AG09319 (cell line): ENCODE results near the gene STAT5B.

ENCODE experiments used
- DNase-seq: peaks from one replicate; pipeline ENCODE4 v3.0.0-alpha.2; 2010; ENCODE audit warnings: low read depth; ENCODE audit errors: extremely low read depth
- TF ChIP-seq, protein P1 (sequence below): IDR thresholded peaks from 2 replicates; pipeline ENCODE4 v1.5.1; 2011; ENCODE audit warnings: low read depth, mild to moderate bottlenecking, inconsistent platforms, low read length, moderate library complexity

Gene STAT5B

DNA sequence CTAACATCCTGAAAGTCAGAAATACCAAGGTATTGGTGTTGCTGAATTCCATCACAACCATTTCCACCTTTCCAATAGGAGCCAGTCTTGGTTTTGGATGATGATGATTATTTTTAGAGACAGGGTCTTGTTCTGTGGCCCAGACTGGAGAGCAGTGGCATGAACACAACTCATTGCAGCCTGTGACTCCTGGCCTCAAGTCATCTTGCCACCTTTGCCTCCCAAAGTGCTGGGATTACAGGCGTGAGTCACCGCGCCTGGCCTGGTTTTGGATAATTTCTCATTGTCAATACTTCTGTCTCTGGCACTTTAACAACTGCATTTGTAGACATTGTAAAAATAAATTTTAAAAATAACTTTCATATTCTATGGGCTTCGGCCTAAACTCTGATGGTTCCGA lies 22.6 kb downstream of the STAT5B start:
- TF ChIP-seq, protein P1, sequence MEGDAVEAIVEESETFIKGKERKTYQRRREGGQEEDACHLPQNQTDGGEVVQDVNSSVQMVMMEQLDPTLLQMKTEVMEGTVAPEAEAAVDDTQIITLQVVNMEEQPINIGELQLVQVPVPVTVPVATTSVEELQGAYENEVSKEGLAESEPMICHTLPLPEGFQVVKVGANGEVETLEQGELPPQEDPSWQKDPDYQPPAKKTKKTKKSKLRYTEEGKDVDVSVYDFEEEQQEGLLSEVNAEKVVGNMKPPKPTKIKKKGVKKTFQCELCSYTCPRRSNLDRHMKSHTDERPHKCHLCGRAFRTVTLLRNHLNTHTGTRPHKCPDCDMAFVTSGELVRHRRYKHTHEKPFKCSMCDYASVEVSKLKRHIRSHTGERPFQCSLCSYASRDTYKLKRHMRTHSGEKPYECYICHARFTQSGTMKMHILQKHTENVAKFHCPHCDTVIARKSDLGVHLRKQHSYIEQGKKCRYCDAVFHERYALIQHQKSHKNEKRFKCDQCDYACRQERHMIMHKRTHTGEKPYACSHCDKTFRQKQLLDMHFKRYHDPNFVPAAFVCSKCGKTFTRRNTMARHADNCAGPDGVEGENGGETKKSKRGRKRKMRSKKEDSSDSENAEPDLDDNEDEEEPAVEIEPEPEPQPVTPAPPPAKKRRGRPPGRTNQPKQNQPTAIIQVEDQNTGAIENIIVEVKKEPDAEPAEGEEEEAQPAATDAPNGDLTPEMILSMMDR: no peak

DNA sequence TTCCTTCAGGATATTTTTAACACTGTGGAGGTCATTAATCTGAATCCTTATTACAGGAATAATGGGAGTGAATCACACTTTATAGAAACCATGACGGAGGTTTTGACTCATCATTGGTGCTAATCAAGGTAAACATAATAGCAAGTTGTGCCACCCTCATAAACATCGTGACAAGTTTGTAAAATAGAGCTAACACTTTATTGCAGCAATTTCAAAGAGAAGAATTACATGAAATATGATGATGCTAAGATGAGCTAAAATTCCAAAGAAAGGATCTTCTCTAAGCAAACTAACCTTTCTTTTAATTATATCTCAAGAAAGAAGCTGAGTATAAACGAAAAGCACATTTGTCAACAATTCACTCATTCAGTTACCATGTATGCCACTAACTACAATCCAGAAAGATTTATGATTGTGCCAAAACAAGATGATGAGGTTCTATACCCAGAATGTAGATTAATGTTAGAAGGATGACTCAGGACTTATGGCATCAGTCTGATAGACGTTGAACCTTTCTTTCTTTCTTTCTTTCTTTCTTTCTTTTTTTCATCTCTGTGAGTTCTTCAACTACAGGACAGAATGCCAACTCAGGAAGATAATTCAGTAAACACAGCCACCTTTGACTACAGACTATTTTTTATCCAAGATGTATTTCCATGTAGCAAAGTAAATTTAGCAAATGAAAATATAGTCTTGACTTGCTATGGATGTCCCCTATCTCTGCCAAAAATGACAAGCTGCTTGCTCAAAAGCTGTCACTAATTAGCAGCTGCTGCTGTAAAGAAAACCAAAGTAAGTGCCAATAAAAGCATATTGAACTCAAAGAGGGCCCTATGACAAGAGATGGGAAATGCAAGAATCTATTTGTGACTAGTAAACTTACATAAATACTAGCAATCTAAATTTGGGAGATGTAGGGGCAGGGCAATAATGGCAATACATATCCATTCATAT lies 23.3 kb downstream of the STAT5B start:
- TF ChIP-seq, protein P1: no peak
- DNase-seq: no peak

More for the DNA sequence above, 22.6 kb downstream of the STAT5B start:
- no peak for DNase-seq

DNA sequence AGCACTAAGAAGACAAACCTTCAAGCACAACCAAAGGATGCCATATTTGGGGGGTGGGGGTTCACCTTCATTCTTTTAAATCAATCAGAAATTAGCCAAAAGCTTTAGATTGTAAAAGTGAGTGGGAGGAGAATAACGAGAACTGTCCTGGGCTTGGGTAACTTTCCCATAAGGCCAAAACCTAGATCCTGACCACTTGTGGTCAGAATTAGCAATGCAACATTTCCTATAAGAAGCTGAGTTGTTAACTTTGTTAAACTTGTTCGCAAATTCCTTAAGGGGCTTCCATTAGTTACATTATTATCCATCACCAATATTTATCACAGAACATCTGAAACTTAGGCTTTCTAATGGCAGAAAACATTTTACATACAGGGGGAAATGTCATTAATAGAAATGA lies 25.1 kb downstream of the STAT5B start:
- TF ChIP-seq, protein P1: peak; percentile 12; the same call in 1 of the 2 replicates
- DNase-seq: no peak

DNA sequence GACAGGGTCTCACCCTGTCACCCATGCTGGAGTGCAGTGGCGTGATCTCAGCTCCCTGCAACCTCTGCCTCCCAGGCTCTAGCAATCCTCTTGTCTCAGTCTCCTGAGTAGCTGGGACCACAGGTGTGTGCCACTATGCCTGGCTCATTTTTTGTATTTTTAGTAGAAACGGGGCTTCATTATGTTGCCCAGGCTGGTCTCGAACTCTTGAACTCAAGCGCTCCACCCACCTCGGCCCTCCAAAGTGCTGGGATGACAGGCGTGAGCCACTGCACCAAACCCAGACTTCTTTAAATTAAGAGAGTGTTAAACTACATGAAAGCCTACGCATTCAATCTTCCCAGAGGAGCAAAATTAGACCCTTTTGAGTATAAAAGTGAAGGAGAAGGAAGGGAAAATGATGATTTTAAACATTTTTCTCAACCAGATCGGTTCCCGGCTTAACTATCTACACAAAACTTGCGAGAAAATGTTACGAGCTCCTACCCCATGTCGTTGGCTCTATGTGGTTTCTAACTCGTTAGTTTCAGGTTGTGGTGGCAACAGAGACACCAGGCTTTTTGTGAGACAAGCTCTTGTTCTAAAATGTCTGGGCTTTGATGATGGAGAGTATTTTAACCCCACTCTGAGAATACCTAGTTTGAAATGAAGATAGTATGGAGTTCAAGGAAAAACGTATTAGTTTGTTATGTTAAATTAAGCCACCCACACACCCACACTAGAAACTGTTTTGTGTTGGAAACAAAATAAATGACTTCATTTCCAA lies 26.3 kb downstream of the STAT5B start:
- TF ChIP-seq, protein P1: no peak

DNA sequence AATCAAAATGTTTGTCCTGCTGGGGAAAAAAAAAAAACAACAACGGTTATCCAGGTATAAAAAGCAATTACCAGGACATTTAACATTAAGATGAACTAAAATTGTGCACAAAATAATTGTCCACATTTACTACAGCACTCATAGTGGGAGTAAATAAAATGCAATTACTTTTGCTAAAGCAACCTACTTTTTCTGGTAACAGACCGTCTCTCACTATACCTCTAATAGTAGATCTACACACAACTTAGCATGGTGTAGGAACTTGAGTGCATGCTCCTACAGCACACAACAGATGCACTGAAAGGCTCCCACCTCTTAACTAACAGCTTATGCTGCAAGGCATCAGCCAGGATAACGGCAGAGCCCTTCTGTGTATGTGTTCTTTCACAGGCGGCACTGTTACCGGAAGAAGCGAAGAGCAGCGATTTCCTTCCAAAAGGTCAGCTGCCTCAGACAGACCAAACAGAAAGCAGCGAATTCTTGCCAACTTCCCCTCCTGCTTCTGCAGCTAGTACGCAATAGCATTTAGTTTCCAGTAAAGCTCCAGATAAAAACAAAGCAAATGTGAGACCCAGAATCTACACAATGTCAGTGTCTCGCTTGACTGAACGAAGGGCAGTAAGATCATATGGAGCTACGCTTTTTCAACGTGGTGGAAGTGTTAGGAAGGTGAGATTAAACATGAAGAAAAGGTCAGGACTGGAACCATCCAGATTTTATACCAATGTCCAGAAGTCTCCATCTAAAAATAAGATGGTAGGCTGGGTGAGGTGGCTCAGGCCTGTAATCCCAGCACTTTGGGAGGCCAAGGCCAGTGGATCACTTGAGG lies 27.6 kb downstream of the STAT5B start:
- TF ChIP-seq, protein P1: no peak; the same call in 1 of the 2 replicates
- peak; percentile 84 for DNase-seq

More for the DNA sequence above, 26.3 kb downstream of the STAT5B start:
- DNase-seq: no peak

DNA sequence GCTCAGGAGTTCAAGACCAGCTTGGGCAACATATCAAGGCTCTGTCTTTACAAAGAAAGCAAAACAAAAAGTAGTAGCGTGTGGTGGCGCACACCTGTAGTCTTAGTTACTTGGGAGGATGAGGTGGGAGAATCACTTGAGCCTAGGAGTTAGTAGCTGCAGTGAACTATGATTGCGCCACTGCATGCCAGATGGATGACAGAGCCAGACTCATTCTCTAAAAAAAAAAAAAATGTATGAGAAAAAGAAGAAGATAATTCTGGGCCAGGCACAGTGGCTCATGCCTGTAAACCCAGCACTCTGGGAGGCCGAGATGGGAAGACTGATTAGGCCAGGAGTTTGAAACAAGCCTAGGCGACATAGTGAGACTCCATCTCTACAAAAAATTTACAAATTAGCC lies 28.5 kb downstream of the STAT5B start:
- TF ChIP-seq, protein P1: no peak
- peak; percentile 22 for DNase-seq
